OCI-LY1 (cell line): ENCODE data around the gene ENTR1.

Experiments
- H2AFZ ChIP-seq: fragments of 200-600 bp; sonication (generic), shearing (Covaris generic); 2 replicates; pipeline ENCODE4 v1.6.0; 2014; ENCODE audit warnings: antibody characterized with exemption, mild to moderate bottlenecking, low read length
- H3F3A ChIP-seq: fragments of 200-600 bp; sonication (generic), shearing (Covaris generic); 2 replicates; pipeline ENCODE4 v1.6.0; 2014; ENCODE audit warnings: mild to moderate bottlenecking, antibody characterized with exemption, low read length, moderate library complexity; ENCODE audit not compliant: insufficient read depth
- H3K27ac ChIP-seq: fragments of 200-600 bp; sonication (generic); 2 replicates; pipeline ENCODE4 v1.5.1; 2014; ENCODE audit warnings: low read length, mixed run types, mild to moderate bottlenecking, low read depth; ENCODE audit not compliant: poor library complexity, severe bottlenecking
- H3K27me3 ChIP-seq: fragments of 200-600 bp; sonication (generic); 2 replicates; pipeline ENCODE4 v1.6.0; 2014; ENCODE audit warnings: antibody characterized with exemption, mild to moderate bottlenecking, low read length, moderate library complexity; ENCODE audit not compliant: insufficient read depth
- H3K36me3 ChIP-seq: fragments of 200-600 bp; sonication (generic); 2 replicates; pipeline ENCODE4 v1.6.1; 2014; ENCODE audit warnings: mild to moderate bottlenecking, antibody characterized with exemption, low read length, moderate library complexity, mixed read lengths; ENCODE audit not compliant: insufficient read depth
- H3K4me1 ChIP-seq: fragments of 200-600 bp; sonication (generic); 2 replicates; pipeline ENCODE4 v1.5.1; 2014; ENCODE audit warnings: mild to moderate bottlenecking, low read length, moderate library complexity; ENCODE audit not compliant: insufficient read depth, severe bottlenecking
- H3K4me2 ChIP-seq: fragments of 200-600 bp; sonication (generic), shearing (Covaris generic); 2 replicates; pipeline ENCODE4 v1.6.1; 2014; ENCODE audit warnings: low read length
- H3K4me3 ChIP-seq: fragments of 200-600 bp; sonication (generic); 2 replicates; pipeline ENCODE4 v1.5.1; 2014; ENCODE audit warnings: low read length, low read depth, mild to moderate bottlenecking, mixed read lengths; ENCODE audit not compliant: poor library complexity, severe bottlenecking
- H3K79me2 ChIP-seq: fragments of 200-600 bp; shearing (Covaris generic); 2 replicates; pipeline ENCODE4 v1.6.1; 2016; ENCODE audit warnings: mixed run types, low read length, mixed read lengths; ENCODE audit not compliant: insufficient read depth
- H3K9ac ChIP-seq: fragments of 200-600 bp; sonication (generic), shearing (Covaris generic); 2 replicates; pipeline ENCODE4 v1.6.1; 2014; ENCODE audit warnings: mild to moderate bottlenecking, low read length, mixed read lengths
- H3K9me2 ChIP-seq: fragments of 200-600 bp; sonication (generic), shearing (Covaris generic); 2 replicates; pipeline ENCODE4 v1.6.1; 2014; ENCODE audit warnings: low read depth, mild to moderate bottlenecking, low read length, mixed read lengths
- H3K9me3 ChIP-seq: fragments of 200-600 bp; shearing (Covaris generic); 2 replicates; pipeline ENCODE4 v1.6.1; 2014; ENCODE audit warnings: low read length, mixed read lengths
- H4K20me1 ChIP-seq: fragments of 200-600 bp; sonication (generic), shearing (Covaris generic); 2 replicates; pipeline ENCODE4 v1.6.0; 2016; ENCODE audit warnings: mild to moderate bottlenecking, low read length; ENCODE audit not compliant: insufficient read depth
- EZH2 ChIP-seq: fragments of 200-600 bp; sonication (generic), shearing (Covaris generic); IDR thresholded peaks from 2 replicates; pipeline ENCODE4 v1.8.0; 2017; ENCODE audit warnings: borderline replicate concordance, mixed run types, mild to moderate bottlenecking, antibody characterized with exemption, low read length, moderate library complexity, mixed read lengths
- TF ChIP-seq, protein P1 (sequence below): fragments of 200-600 bp; sonication (generic), shearing (Covaris generic); IDR thresholded peaks from 2 replicates; pipeline ENCODE4 v1.5.1; 2017; ENCODE audit warnings: mild to moderate bottlenecking, antibody characterized with exemption, low read length, moderate library complexity, mixed read lengths

The ENTR1 gene

DNA sequence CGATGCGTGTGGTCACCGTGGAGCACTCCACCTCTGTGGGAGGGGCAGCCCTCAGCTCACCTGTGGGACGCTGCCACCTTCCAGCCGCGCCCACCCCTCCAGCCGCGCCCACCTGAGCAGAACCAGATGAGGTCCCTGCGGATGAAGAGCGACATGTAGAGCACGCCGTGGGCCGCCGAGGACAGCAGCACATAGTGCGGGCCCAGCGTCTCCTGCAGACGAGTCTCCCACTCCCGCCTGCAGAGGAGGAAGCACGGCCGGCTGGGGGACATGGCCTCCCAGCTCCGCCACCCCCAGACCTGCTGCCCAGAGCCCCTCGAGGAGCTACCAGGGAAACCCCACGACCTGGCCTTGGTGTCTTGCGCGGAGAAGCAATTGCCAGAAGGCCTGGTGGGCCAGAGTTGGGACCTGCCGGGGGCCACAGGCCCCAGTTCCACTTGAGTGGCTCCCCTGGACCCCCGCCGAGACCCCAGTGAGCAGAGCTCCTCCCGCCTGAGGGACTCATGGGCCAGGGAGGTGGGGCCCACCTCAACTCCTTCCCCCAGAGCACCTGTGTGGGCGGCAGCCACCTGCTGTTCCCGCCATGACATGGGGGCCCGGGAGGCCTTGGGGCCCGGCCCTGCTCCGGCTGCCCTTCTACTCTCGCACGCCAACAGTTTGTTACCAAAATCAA is 22.8 kb upstream of the ENTR1 start:
- Histone ChIP-seq H4K20me1 (no peaks in the 10 kb centered on the region), H3K36me3 (peaks cover 6% of the 10 kb centered on the region), H3K9me3 (no peaks in the 10 kb centered on the region), H3K9me2 (no peaks in the 10 kb centered on the region), H3K4me1 (peaks cover 17% of the 10 kb centered on the region), H3K27ac (no peak overlapping the region), H3K4me2 (no peak overlapping the region), H3K79me2 (no peaks in the 10 kb centered on the region), H3K4me3 (no peak overlapping the region), H3K27me3 (no peaks in the 10 kb centered on the region), H3K9ac (no peak overlapping the region), H2AFZ (no peak overlapping the region), H3F3A (no peaks in the 10 kb centered on the region)
- TF ChIP-seq EZH2: no peak
- TF ChIP-seq, protein P1, sequence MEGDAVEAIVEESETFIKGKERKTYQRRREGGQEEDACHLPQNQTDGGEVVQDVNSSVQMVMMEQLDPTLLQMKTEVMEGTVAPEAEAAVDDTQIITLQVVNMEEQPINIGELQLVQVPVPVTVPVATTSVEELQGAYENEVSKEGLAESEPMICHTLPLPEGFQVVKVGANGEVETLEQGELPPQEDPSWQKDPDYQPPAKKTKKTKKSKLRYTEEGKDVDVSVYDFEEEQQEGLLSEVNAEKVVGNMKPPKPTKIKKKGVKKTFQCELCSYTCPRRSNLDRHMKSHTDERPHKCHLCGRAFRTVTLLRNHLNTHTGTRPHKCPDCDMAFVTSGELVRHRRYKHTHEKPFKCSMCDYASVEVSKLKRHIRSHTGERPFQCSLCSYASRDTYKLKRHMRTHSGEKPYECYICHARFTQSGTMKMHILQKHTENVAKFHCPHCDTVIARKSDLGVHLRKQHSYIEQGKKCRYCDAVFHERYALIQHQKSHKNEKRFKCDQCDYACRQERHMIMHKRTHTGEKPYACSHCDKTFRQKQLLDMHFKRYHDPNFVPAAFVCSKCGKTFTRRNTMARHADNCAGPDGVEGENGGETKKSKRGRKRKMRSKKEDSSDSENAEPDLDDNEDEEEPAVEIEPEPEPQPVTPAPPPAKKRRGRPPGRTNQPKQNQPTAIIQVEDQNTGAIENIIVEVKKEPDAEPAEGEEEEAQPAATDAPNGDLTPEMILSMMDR: no peak

DNA sequence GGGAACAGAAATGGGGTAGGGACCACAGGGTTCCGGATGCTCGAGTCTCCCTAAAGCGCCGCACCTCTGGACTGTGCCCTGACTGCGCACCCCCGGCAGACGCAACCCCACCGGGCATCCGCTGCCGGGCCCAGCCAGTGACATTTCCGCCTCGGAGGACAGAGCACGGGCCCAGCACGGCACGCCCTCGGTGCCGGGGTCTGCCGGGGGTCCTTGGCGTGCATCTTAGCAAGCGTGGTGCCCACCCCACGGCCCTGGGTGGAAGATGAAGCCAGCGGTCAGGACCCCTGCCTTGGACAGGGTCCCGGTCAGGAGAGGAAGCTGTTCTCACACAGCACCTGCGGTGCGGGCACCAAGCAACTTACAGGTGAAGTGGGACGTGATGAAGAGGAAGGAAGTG is 22.2 kb upstream of the ENTR1 start:
- H3K9me3 ChIP-seq: no peaks in the 10 kb centered on the region
- H4K20me1 ChIP-seq: no peaks in the 10 kb centered on the region
- no peak overlapping the region for H2AFZ ChIP-seq
- no peak overlapping the region for H3K4me2 ChIP-seq
- H3K4me3 ChIP-seq: no peak overlapping the region
- H3K79me2 ChIP-seq: no peaks in the 10 kb centered on the region
- no peak overlapping the region for H3K27ac ChIP-seq
- peaks cover 6% of the 10 kb centered on the region for H3K36me3 ChIP-seq
- TF ChIP-seq EZH2: no peak
- TF ChIP-seq, protein P1: no peak
- no peaks in the 10 kb centered on the region for H3F3A ChIP-seq
- H3K9ac ChIP-seq: no peak overlapping the region
- no peaks in the 10 kb centered on the region for H3K27me3 ChIP-seq
- H3K9me2 ChIP-seq: no peaks in the 10 kb centered on the region
- H3K4me1 ChIP-seq: peaks cover 11% of the 10 kb centered on the region

DNA sequence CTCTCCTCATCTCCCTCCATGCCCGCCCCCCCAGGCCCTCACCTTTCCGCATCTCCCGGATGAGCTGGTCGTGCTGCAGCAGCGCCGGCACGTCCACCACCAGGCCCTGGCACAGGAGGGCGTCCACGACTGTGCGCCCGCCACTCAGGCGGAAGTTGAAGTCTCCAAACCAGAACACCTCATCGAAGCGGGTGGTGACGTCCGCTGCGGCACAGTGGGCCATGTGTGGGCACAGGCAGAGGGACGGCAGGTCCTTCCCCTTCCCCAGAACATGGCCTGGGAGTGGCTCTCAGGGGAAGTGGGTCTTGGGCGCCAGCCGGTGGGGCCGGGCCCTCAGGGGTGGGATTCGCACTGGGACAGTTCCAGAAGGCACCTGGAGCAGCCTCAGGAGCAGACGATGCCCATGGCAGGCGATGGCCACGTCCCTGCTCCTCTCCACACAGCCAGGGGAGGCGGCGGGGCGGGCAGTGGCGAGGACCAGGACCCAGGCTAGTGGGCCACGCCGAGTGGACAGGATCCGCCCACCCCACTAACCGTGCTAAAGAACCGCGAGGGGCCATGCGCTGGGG is 21.5 kb upstream of the ENTR1 start:
- Histone ChIP-seq H3K4me2 (no peak overlapping the region), H3K36me3 (peaks cover 7% of the 10 kb centered on the region), H3K4me1 (peaks cover 3% of the 10 kb centered on the region), H3K27me3 (no peaks in the 10 kb centered on the region), H3K4me3 (no peak overlapping the region), H2AFZ (no peak overlapping the region), H3K9ac (no peak overlapping the region), H3K79me2 (no peaks in the 10 kb centered on the region), H4K20me1 (no peaks in the 10 kb centered on the region), H3K9me2 (no peaks in the 10 kb centered on the region), H3K27ac (no peak overlapping the region), H3F3A (no peaks in the 10 kb centered on the region), H3K9me3 (no peaks in the 10 kb centered on the region)
- TF ChIP-seq EZH2: no peak
- TF ChIP-seq, protein P1: no peak
